ENCODE data around the gene FAM78A.

- TF ChIP-seq CTCF (conservative IDR thresholded peaks at IDR 0.05) = no peak
- TF ChIP-seq EZH2 (IDR thresholded peaks at IDR 0.05; ENCODE audit: low read depth) = no peak
Observed at GRCh38 chr9:131277910-131278701, 1.8 kb upstream of the FAM78A start.

Data from PC-9 (cell line).